Measurements from ENCODE around the gene LYSMD2. TPM values are rescaled to one million over a fixed set of nuclear protein-coding genes. Genes with fewer than 3 reads are reported as not detected.

The LYSMD2 gene
- total and polyA plus RNA-seq, 2 experiments from 2014 or later: 6.3 to 6.7 TPM

- Histone ChIP-seq H3K36me3 (ENCODE audit: low read depth) (no peaks in the 10 kb centered on the region), H4K20me1 (ENCODE audit: insufficient read depth) (no peaks in the 10 kb centered on the region), H3K4me3 (no peak overlapping the region), H3K9ac (no peak overlapping the region), H3K4me1 (ENCODE audit: insufficient read depth) (peaks cover 10% of the 10 kb centered on the region; the same call in 1 of the 2 replicates), H3K9me3 (ENCODE audit: low read depth) (no peaks in the 10 kb centered on the region), H3K9me2 (ENCODE audit: insufficient read depth) (no peaks in the 10 kb centered on the region), H3K27ac (no peak overlapping the region), H2AFZ (no peak overlapping the region), H3K79me2 (ENCODE audit: insufficient read depth) (no peaks in the 10 kb centered on the region), H3F3A (ENCODE audit: insufficient read depth) (no peaks in the 10 kb centered on the region), H3K4me2 (ENCODE audit: unreplicated experiment) (no peak overlapping the region), H3K27me3 (replicated peaks; ENCODE audit: insufficient read depth) (no peaks in the 10 kb centered on the region)
- in situ Hi-C loops (cut with MboI): no loop called here
- DNase-seq: no peak
- no peak for TF ChIP-seq EZH2phosphoT487 (IDR thresholded peaks at IDR 0.05; ENCODE audit: insufficient read depth, low read depth)
- TF ChIP-seq EZH2 (IDR thresholded peaks at IDR 0.05; ENCODE audit: insufficient read depth, poor library complexity, severe bottlenecking): no peak
- 81 to 82% methylated on average over 8 of the region's 8 CpGs for WGBS, 2 experiments (ENCODE audit: low coverage in 1 of 2, low lambda C conversion rate in 2 of 2, missing lambda C conversion rate in 2 of 2)
These were observed 17.1 kb downstream of the LYSMD2 start for GRCh38 chr15:51720201-51720995.

GRCh38 chr15:51718746-51719145 is 18.7 kb downstream of the LYSMD2 start:
- Histone ChIP-seq H3K36me3 (ENCODE audit: low read depth) (no peaks in the 10 kb centered on the region), H3K27me3 (replicated peaks; ENCODE audit: insufficient read depth) (no peaks in the 10 kb centered on the region), H3K9me3 (ENCODE audit: low read depth) (no peaks in the 10 kb centered on the region), H3K4me1 (ENCODE audit: insufficient read depth) (peaks cover 10% of the 10 kb centered on the region; the same call in 1 of the 2 replicates), H3K79me2 (ENCODE audit: insufficient read depth) (no peaks in the 10 kb centered on the region), H3K9ac (no peak overlapping the region), H3K9me2 (ENCODE audit: insufficient read depth) (no peaks in the 10 kb centered on the region), H3K4me3 (no peak overlapping the region), H2AFZ (no peak overlapping the region), H4K20me1 (ENCODE audit: insufficient read depth) (no peaks in the 10 kb centered on the region), H3K27ac (no peak overlapping the region), H3K4me2 (ENCODE audit: unreplicated experiment) (no peak overlapping the region), H3F3A (ENCODE audit: insufficient read depth) (no peaks in the 10 kb centered on the region)
- no peak for TF ChIP-seq EZH2 (IDR thresholded peaks at IDR 0.05; ENCODE audit: insufficient read depth, poor library complexity, severe bottlenecking)
- TF ChIP-seq EZH2phosphoT487 (IDR thresholded peaks at IDR 0.05; ENCODE audit: insufficient read depth, low read depth): no peak
- in situ Hi-C loops (cut with MboI): no loop called here
- DNase-seq: no peak
- WGBS, 2 experiments (ENCODE audit: low coverage in 1 of 2, low lambda C conversion rate in 2 of 2, missing lambda C conversion rate in 2 of 2): 59 to 75% methylated on average over 3 of the region's 3 CpGs

- peaks cover 10% of the 10 kb centered on the region; the same call in 1 of the 2 replicates for H3K4me1 ChIP-seq (ENCODE audit: insufficient read depth)
- H3K9me3 ChIP-seq (ENCODE audit: low read depth): no peaks in the 10 kb centered on the region
- H3K79me2 ChIP-seq (ENCODE audit: insufficient read depth): no peaks in the 10 kb centered on the region
- no peak overlapping the region for H2AFZ ChIP-seq
- no peak overlapping the region for H3K27ac ChIP-seq
- no peak for TF ChIP-seq EZH2phosphoT487 (IDR thresholded peaks at IDR 0.05; ENCODE audit: insufficient read depth, low read depth)
- TF ChIP-seq EZH2 (IDR thresholded peaks at IDR 0.05; ENCODE audit: insufficient read depth, poor library complexity, severe bottlenecking): no peak
- no peak overlapping the region for H3K4me3 ChIP-seq
- H3K9ac ChIP-seq: no peak overlapping the region
- no peak overlapping the region for H3K4me2 ChIP-seq (ENCODE audit: unreplicated experiment)
- no peaks in the 10 kb centered on the region for H3K36me3 ChIP-seq (ENCODE audit: low read depth)
- peak; percentile 19 for DNase-seq
- H3K27me3 ChIP-seq (replicated peaks; ENCODE audit: insufficient read depth): no peaks in the 10 kb centered on the region
- no peaks in the 10 kb centered on the region for H4K20me1 ChIP-seq (ENCODE audit: insufficient read depth)
- H3F3A ChIP-seq (ENCODE audit: insufficient read depth): no peaks in the 10 kb centered on the region
- WGBS, 2 experiments (ENCODE audit: low coverage in 1 of 2, low lambda C conversion rate in 2 of 2, missing lambda C conversion rate in 2 of 2): 40 to 45% methylated on average over 4 of the region's 4 CpGs
- in situ Hi-C loops (cut with MboI): no loop called here
- H3K9me2 ChIP-seq (ENCODE audit: insufficient read depth): no peaks in the 10 kb centered on the region
These were observed 19.2 kb downstream of the LYSMD2 start for GRCh38 chr15:51718219-51718618.

- TF ChIP-seq EZH2 (IDR thresholded peaks at IDR 0.05; ENCODE audit: insufficient read depth, poor library complexity, severe bottlenecking): no peak
- TF ChIP-seq EZH2phosphoT487 (IDR thresholded peaks at IDR 0.05; ENCODE audit: insufficient read depth, low read depth): no peak
- H3K27ac ChIP-seq: no peak overlapping the region
- H3K4me3 ChIP-seq: no peak overlapping the region
- H3K79me2 ChIP-seq (ENCODE audit: insufficient read depth): no peaks in the 10 kb centered on the region
- no peaks in the 10 kb centered on the region for H3K27me3 ChIP-seq (replicated peaks; ENCODE audit: insufficient read depth)
- no peaks in the 10 kb centered on the region for H3K9me3 ChIP-seq (ENCODE audit: low read depth)
- no peaks in the 10 kb centered on the region for H4K20me1 ChIP-seq (ENCODE audit: insufficient read depth)
- in situ Hi-C loops (cut with MboI): no loop called here
- H3K4me2 ChIP-seq (ENCODE audit: unreplicated experiment): no peak overlapping the region
- H3K36me3 ChIP-seq (ENCODE audit: low read depth): no peaks in the 10 kb centered on the region
- DNase-seq: no peak
- no peak overlapping the region for H3K9ac ChIP-seq
- no peaks in the 10 kb centered on the region for H3F3A ChIP-seq (ENCODE audit: insufficient read depth)
- no peak overlapping the region for H2AFZ ChIP-seq
- H3K4me1 ChIP-seq (ENCODE audit: insufficient read depth): no peaks in the 10 kb centered on the region
- H3K9me2 ChIP-seq (ENCODE audit: insufficient read depth): no peaks in the 10 kb centered on the region
- WGBS, 2 experiments (ENCODE audit: low coverage in 1 of 2, low lambda C conversion rate in 2 of 2, missing lambda C conversion rate in 2 of 2): 32 to 36% methylated on average over 1 of the region's 1 CpG
These were observed 22.5 kb downstream of the LYSMD2 start for GRCh38 chr15:51714911-51715310.
